H1 (cell line): ENCODE measurements around the gene RASGRF1. TPM values are rescaled to one million over a fixed set of nuclear protein-coding genes. Genes with fewer than 3 reads are reported as not detected.

Source experiments
- CTCF ChIA-PET: fragments of 300-600 bp; sonication (Branson Sonifier 250); formaldehyde crosslinking; loops from one replicate; lab custom pipeline; 2021; ENCODE audit not compliant: partially characterized antibody; lab: Charles Lee
- POLR2A ChIA-PET: fragments of 300-600 bp; sonication (Branson Sonifier 250); formaldehyde crosslinking; loops from one replicate; lab custom pipeline; 2021; ENCODE audit warnings: inconsistent platforms; ENCODE audit not compliant: partially characterized antibody; lab: Charles Lee
- DNase-seq, 2 experiments: peaks; one replicate each; pipeline versions ENCODE4 v3.0.0 to v3.0.0-alpha.2; 2010 to 2022; ENCODE audit warnings: low spot score in 2 of 2, low read depth in 1 of 2, mixed read lengths in 1 of 2
- FAIRE-seq: peaks from 2 replicates; lab custom pipeline; 2011; peaks lifted over from hg19 to GRCh38; lab: Jason Lieb, UNC
- H2AFZ ChIP-seq: 2 replicates; pipeline ENCODE4 v1.8.1; 2012; ENCODE audit warnings: low read length, inconsistent platforms
- H2AK5ac ChIP-seq: 2 replicates; pipeline ENCODE4 v1.6.1; 2013; ENCODE audit warnings: low read depth, low read length
- H2BK120ac ChIP-seq: replicated peaks from 2 replicates; pipeline ENCODE3; 2013; ENCODE audit warnings: low read depth, low read length, inconsistent platforms
- H2BK12ac ChIP-seq: 2 replicates; pipeline ENCODE4 v1.6.1; 2013; ENCODE audit warnings: low read depth, low read length
- H2BK15ac ChIP-seq: 2 replicates; pipeline ENCODE4 v1.6.1; 2013; ENCODE audit warnings: low read length
- H2BK20ac ChIP-seq: 2 replicates; pipeline ENCODE4 v1.6.1; 2013; ENCODE audit warnings: low read length
- H2BK5ac ChIP-seq: 2 replicates; pipeline ENCODE4 v1.6.1; 2013; ENCODE audit warnings: low read depth, low read length
- H3K14ac ChIP-seq: 2 replicates; pipeline ENCODE4 v1.6.1; 2013; ENCODE audit warnings: inconsistent platforms; ENCODE audit not compliant: insufficient read length
- H3K18ac ChIP-seq: 2 replicates; pipeline ENCODE4 v1.6.1; 2013; ENCODE audit warnings: low read length; ENCODE audit errors: extremely low read depth
- H3K23ac ChIP-seq: 2 replicates; pipeline ENCODE4 v1.6.1; 2013; ENCODE audit warnings: inconsistent platforms; ENCODE audit not compliant: insufficient read length
- H3K23me2 ChIP-seq: 2 replicates; pipeline ENCODE4 v1.6.1; 2013; ENCODE audit warnings: low read depth, low read length
- H3K27ac ChIP-seq: 2 replicates; pipeline ENCODE4 v1.6.1; 2011; ENCODE audit warnings: low read depth, low read length, inconsistent platforms
- H3K27me3 ChIP-seq, 4 experiments: replicated peaks in 1 of 4; 1 replicate in 1 of 4; 2 replicates in 3 of 4; pipeline versions ENCODE4 v1.6.1 to v1.8.1; 2011 to 2013; ENCODE audit warnings: low read length in 3 of 4, mild to moderate bottlenecking in 3 of 4, inconsistent platforms in 2 of 4, mixed read lengths in 2 of 4, moderate library complexity in 1 of 4; ENCODE audit not compliant: control insufficient read depth in 3 of 4, insufficient read depth in 3 of 4; ENCODE audit errors: extremely low read depth in 1 of 4
- H3K36me3 ChIP-seq, 4 experiments: 2 replicates each; pipeline versions ENCODE4 v1.6.1 to v1.8.1; 2011 to 2013; ENCODE audit warnings: mild to moderate bottlenecking in 4 of 4, low read length in 3 of 4, moderate library complexity in 2 of 4, control low read depth in 1 of 4, inconsistent platforms in 1 of 4; ENCODE audit not compliant: insufficient read depth in 4 of 4, control insufficient read depth in 2 of 4
- H3K4ac ChIP-seq: replicated peaks from 2 replicates; pipeline ENCODE3; 2013; ENCODE audit warnings: low read length, low read depth, mixed read lengths, inconsistent platforms; ENCODE audit not compliant: insufficient read length
- H3K4me1 ChIP-seq, 4 experiments: replicated peaks in 1 of 4; 1 replicate in 1 of 4; 2 replicates in 3 of 4; pipeline versions ENCODE4 v1.6.1 to v1.8.1; 2011 to 2013; ENCODE audit warnings: low read length in 3 of 4, inconsistent platforms in 2 of 4, mixed read lengths in 1 of 4; ENCODE audit not compliant: insufficient read depth in 4 of 4, control insufficient read depth in 3 of 4
- H3K4me2 ChIP-seq, 2 experiments: 2 replicates each; pipeline versions ENCODE4 v1.6.1 to v1.8.1; 2011 to 2013; ENCODE audit warnings: low read depth in 2 of 2, low read length in 2 of 2, control low read depth in 1 of 2, inconsistent platforms in 1 of 2, mild to moderate bottlenecking in 1 of 2; ENCODE audit not compliant: insufficient read depth in 1 of 2
- H3K4me3 ChIP-seq, 4 experiments: fragments of 200-600, 300-600 bp in 1 of 4; sonication (generic), shearing (Covaris generic), sonication (Bioruptor Twin) in 1 of 4; 2 replicates each; pipeline versions ENCODE4 v1.5.1 to v1.8.1; 2011 to 2016; ENCODE audit warnings: low read length in 4 of 4, low read depth in 3 of 4, control low read depth in 2 of 4, inconsistent platforms in 2 of 4, mild to moderate bottlenecking in 2 of 4, mixed read lengths in 1 of 4, moderate library complexity in 1 of 4; ENCODE audit not compliant: insufficient read depth in 2 of 4; ENCODE audit errors: extremely low read depth in 1 of 4
- H3K56ac ChIP-seq: replicated peaks from 2 replicates; pipeline ENCODE3; 2013; ENCODE audit warnings: low read depth, mild to moderate bottlenecking, mixed read lengths, low read length, inconsistent platforms; ENCODE audit not compliant: insufficient read length
- H3K79me1 ChIP-seq: 2 replicates; pipeline ENCODE4 v1.6.1; 2013; ENCODE audit warnings: low read depth, low read length, control low read depth
- H3K79me2 ChIP-seq, 2 experiments: 2 replicates each; pipeline versions ENCODE4 v1.6.1 to v1.8.1; 2012 to 2013; ENCODE audit warnings: low read length in 2 of 2, mild to moderate bottlenecking in 2 of 2, inconsistent platforms in 1 of 2; ENCODE audit not compliant: insufficient read depth in 2 of 2, control insufficient read depth in 1 of 2
- H3K9ac ChIP-seq, 4 experiments: replicated peaks in 1 of 4; 1 replicate in 1 of 4; 2 replicates in 3 of 4; pipeline versions ENCODE4 v1.6.1 to v1.8.1; 2011 to 2013; ENCODE audit warnings: low read depth in 3 of 4, low read length in 3 of 4, control low read depth in 2 of 4, mild to moderate bottlenecking in 2 of 4, moderate library complexity in 2 of 4, inconsistent platforms in 1 of 4; ENCODE audit errors: extremely low read depth in 1 of 4
- H3K9me3 ChIP-seq, 2 experiments: 2 replicates each; pipeline versions ENCODE4 v1.6.1 to v1.8.1; 2012 to 2013; ENCODE audit warnings: mild to moderate bottlenecking in 2 of 2, moderate library complexity in 2 of 2, control low read depth in 1 of 2, inconsistent platforms in 1 of 2, low read depth in 1 of 2, low read length in 1 of 2, mixed read lengths in 1 of 2; ENCODE audit not compliant: insufficient read depth in 2 of 2
- H4K20me1 ChIP-seq, 2 experiments: replicated peaks in 1 of 2; 2 replicates each; pipeline versions ENCODE3 to v1.8.1; 2011 to 2013; ENCODE audit warnings: inconsistent platforms in 2 of 2, low read length in 2 of 2, mild to moderate bottlenecking in 1 of 2; ENCODE audit not compliant: insufficient read depth in 2 of 2, control insufficient read depth in 1 of 2
- H4K5ac ChIP-seq: 2 replicates; pipeline ENCODE4 v1.6.1; 2013; ENCODE audit warnings: low read length, low read depth, mixed read lengths, inconsistent platforms; ENCODE audit not compliant: insufficient read length
- H4K8ac ChIP-seq: 2 replicates; pipeline ENCODE4 v1.8.0; 2013; ENCODE audit warnings: mild to moderate bottlenecking, moderate library complexity, low read length, inconsistent platforms; ENCODE audit not compliant: insufficient read depth; ENCODE audit errors: extremely low read depth
- H4K91ac ChIP-seq: replicated peaks from 2 replicates; pipeline ENCODE3; 2013; ENCODE audit warnings: low read length, mixed read lengths, inconsistent platforms; ENCODE audit not compliant: insufficient read length
- SUZ12 ChIP-seq: fragments of 200-600 bp; sonication (generic); IDR thresholded peaks from 2 replicates; pipeline ENCODE4 v1.6.1; 2012; ENCODE audit warnings: mild to moderate bottlenecking, inconsistent platforms, low read length, moderate library complexity, mixed read lengths
- WGBS, 2 experiments: shearing (Covaris generic) in 1 of 2; methylation state at CpG; one replicate each; pipeline versions ENCODE4 v1.1.6 to v1.1.7; 2013 to 2015; ENCODE audit warnings: low lambda C conversion rate in 2 of 2, mixed read lengths in 2 of 2, inconsistent platforms in 1 of 2, low coverage in 1 of 2, missing lambda C conversion rate in 1 of 2; ENCODE audit not compliant: insufficient replicate concordance in 2 of 2, insufficient coverage in 1 of 2, insufficient read length in 1 of 2; ENCODE audit errors: extremely low coverage in 1 of 2, missing lambda C conversion rate in 1 of 2; 5-methylcytosine and 5-hydroxymethylcytosine counted together
- polyA plus RNA-seq, 7 experiments: library from polyadenylated mRNA; depleted of rRNA in 3 of 7; stranded (reverse) in 5 of 7; unstranded in 2 of 7; fragments of >200 nt in 5 of 7; fragments of 200-250 nt in 2 of 7; gene quantifications; 1 replicate in 5 of 7; 2 replicates in 1 of 7; 4 replicates in 1 of 7; pipeline versions ENCODE4 v1.2.1 to v1.2.3, GENCODE V29; 2011 to 2013; ENCODE audit warnings: missing spikeins in 2 of 7, mixed read lengths in 2 of 7
- total RNA-seq: library from RNA; stranded (reverse); fragmentation: NEBNext Ultra II Directional; extraction: Animal tissue kit (Norgen Biotek cat#: 25700); gene quantifications from 2 replicates; pipeline ENCODE4 v1.2.1, GENCODE V29; 2021

RASGRF1 gene
- total and polyA plus RNA-seq, 2 of the 8 experiments (the other 6 are each of a cell fraction or from before 2014, with no cell fraction given), result 0.42 to 0.67 TPM

DNA sequence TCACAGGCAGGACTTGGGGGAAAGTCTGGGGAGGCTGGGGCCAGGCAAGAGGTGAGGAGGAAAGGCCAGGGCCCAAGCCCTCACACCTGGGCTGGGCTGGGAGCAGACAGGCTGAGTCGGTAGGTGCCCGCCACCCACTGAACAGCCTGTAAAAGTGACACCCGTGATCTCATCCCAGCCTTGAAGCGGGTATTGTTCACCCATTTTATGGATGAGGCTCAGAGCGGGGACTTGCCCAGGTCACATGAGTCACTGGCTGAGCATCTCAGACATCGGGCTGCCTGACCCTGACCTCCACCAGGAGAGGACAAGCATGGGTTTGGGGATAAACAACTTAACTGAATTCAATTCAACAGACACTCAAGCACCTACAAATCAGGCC lies 93.7 kb downstream of the RASGRF1 start:
- Histone ChIP-seq H3K23me2 (peaks cover 4% of the 10 kb centered on the region; the same call in 1 of the 2 replicates), H3K27ac (no peak overlapping the region)
- 95% methylated on average over 6 of the region's 6 CpGs; no CpG with 5 or more reads in 1 of the 2 experiments for WGBS, 2 experiments

More for the DNA sequence above, 93.7 kb downstream of the RASGRF1 start:
- TF ChIP-seq SUZ12, result no peak
- no peak overlapping the region for H4K8ac ChIP-seq
- H3K14ac ChIP-seq, result no peak overlapping the region
- H4K20me1 ChIP-seq, result peaks cover 0 to 5% of the 10 kb centered on the region in 2 experiments
- no peak overlapping the region for H3K9ac ChIP-seq
- H3K79me2 ChIP-seq, result no peaks in the 10 kb centered on the region
- no peaks in the 10 kb centered on the region for H3K36me3 ChIP-seq
- H2AFZ ChIP-seq, result no peak overlapping the region
- H2BK5ac ChIP-seq, result no peak overlapping the region
- no peak overlapping the region for H3K23ac ChIP-seq
- FAIRE-seq (no peak), DNase-seq (no peak)
- H2BK15ac ChIP-seq, result no peak overlapping the region
- H3K9me3 ChIP-seq, result no peaks in the 10 kb centered on the region
- H3K4ac ChIP-seq, result no peak overlapping the region
- 0 out of 2 replicates have a peak overlapping the region, but pooled peaks have one; percentile 6 for H3K18ac ChIP-seq
- H2BK12ac ChIP-seq, result 0 out of 2 replicates have a peak overlapping the region, but pooled peaks have one; percentile 27
- no peak overlapping the region for H4K5ac ChIP-seq
- H3K56ac ChIP-seq, result no peak overlapping the region
- H2AK5ac ChIP-seq, result no peak overlapping the region
- H3K79me1 ChIP-seq, result no peaks in the 10 kb centered on the region
- no peak overlapping the region for H3K4me3 ChIP-seq
- no peak overlapping the region for H2BK120ac ChIP-seq
- no peak overlapping the region for H3K4me2 ChIP-seq
- no peak overlapping the region for H4K91ac ChIP-seq
- no peak overlapping the region for H2BK20ac ChIP-seq
- CTCF ChIA-PET, result interaction anchor here (1.9 to 5.2 kb wide), 5 partner anchors 9 to 90 kb away, joined by 5 to 40 read pairs (median 25); no protein-coding TSS in a partner anchor
- H3K27me3 ChIP-seq, result no peaks in the 10 kb centered on the region; a peak in 1 of 7 replicates
- H3K4me1 ChIP-seq, result peaks cover 0 to 25% (median 14%) of the 10 kb centered on the region in 4 experiments; a peak in 5 of 7 replicates
- POLR2A ChIA-PET, result interaction anchor here (1.2 kb wide), 1 partner anchor 88 kb away, joined by 3 read pairs; no protein-coding TSS in a partner anchor
